Retinal pigment epithelial cell (primary cell): ENCODE results near the gene MLPH.
A peak's percentile ranks its signal among the peaks of the same experiment; 100 is the strongest.

Source experiments
- DNase-seq: peaks from one replicate; pipeline ENCODE4 v3.0.0-alpha.2; 2010; ENCODE audit warnings: low read depth
- H3K4me3 ChIP-seq: 2 replicates; pipeline ENCODE4 v1.5.1; 2011; ENCODE audit warnings: mild to moderate bottlenecking, low read length, control low read depth, moderate library complexity
- TF ChIP-seq, protein P1 (sequence below): conservative IDR thresholded peaks from 2 replicates; pipeline ENCODE4 v1.5.1; 2011; ENCODE audit warnings: low read depth, low read length, control low read depth, inconsistent platforms

The MLPH gene

DNA sequence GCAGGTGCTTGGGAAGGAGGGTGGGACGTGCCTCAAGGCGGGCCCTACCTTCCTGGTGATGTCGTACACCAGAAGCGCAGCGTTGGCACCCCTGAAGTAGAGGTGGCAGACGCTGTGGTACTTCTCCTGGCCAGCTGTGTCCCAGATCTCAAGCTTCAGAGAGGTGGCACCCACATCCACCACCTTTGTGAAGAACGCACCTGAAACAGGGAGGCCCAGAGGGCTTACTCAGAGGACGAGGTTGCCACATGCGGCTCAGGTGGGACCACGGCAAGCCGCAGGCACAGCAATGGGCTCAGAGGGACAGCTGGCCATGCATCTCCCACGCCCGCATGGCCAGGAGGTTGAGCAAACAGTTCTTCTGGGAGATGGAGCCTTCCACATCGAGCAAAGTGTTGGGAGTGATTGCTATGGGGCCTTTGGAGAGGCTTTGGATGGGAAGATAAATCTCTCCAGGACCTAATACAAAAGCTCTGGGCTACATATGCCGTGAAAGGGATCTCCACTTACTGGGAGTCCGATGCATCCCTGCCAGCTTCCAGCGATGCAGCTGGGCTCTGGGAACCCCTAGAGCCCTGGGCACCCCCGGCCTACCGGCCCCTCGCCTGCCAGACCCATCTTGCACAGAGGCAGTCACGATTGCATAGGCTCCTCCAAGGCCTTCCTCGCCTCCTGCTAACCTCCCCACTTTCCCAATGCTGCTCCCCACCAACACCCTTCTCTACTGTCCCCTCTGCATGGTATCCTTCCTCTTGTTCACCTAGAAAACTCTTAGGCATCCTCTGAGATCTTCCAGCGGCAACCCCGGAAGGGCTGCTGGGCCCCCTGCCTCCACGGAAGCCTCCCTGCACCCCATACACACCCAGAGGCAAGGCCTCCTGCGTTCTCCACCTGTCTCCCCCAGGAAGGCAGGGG is 91.2 kb downstream of the MLPH start:
- TF ChIP-seq, protein P1, sequence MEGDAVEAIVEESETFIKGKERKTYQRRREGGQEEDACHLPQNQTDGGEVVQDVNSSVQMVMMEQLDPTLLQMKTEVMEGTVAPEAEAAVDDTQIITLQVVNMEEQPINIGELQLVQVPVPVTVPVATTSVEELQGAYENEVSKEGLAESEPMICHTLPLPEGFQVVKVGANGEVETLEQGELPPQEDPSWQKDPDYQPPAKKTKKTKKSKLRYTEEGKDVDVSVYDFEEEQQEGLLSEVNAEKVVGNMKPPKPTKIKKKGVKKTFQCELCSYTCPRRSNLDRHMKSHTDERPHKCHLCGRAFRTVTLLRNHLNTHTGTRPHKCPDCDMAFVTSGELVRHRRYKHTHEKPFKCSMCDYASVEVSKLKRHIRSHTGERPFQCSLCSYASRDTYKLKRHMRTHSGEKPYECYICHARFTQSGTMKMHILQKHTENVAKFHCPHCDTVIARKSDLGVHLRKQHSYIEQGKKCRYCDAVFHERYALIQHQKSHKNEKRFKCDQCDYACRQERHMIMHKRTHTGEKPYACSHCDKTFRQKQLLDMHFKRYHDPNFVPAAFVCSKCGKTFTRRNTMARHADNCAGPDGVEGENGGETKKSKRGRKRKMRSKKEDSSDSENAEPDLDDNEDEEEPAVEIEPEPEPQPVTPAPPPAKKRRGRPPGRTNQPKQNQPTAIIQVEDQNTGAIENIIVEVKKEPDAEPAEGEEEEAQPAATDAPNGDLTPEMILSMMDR, result no peak
- DNase-seq, result no peak
- H3K4me3 ChIP-seq, result no peak overlapping the region

GRCh38 chr2:237581326-237581725 is 94.3 kb downstream of the MLPH start:
- no peak for DNase-seq
- no peak overlapping the region for H3K4me3 ChIP-seq
- TF ChIP-seq, protein P1, result no peak

GRCh38 chr2:237581751-237582746 is 95.0 kb downstream of the MLPH start:
- H3K4me3 ChIP-seq, result peak overlapping the region; percentile 9
- no peak for DNase-seq

GRCh38 chr2:237583385-237584295 is 96.6 kb downstream of the MLPH start:
- TF ChIP-seq, protein P1, result no peak
- H3K4me3 ChIP-seq, result no peak overlapping the region
- no peak for DNase-seq

More at GRCh38 chr2:237581751-237582746, 95.0 kb downstream of the MLPH start:
- TF ChIP-seq, protein P1, result peak; percentile 51

DNA sequence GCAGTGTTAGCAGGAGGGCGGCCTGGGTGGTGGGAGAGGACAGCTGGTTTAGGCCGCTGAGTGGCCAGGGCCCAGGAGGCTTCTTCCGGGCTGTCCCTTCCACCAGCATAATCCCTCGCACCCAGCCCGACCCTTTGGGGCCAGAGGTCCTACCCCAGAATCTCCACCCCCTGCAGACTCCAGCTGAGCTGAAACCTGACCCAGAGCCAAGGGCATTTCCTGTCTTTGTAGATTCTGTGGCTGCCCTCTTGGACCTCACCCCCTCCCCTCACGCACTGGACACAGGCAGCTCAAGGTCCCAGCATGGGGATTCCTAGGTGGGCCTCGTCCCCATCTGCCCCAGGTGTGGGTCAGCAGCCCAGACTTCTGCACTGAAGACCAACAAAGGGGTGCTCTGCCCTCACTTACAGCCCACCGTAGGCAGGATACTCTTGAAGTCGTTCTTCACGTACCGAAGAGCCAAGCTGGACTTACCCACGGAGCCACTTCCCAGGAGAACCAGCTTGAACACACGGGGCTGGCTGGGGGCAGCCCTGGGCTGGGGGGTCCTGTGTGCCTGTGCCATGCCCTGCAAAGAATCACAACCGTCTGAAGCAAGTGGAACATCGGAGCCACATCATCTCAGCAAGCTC is 98.7 kb downstream of the MLPH start:
- TF ChIP-seq, protein P1, result no peak
- H3K4me3 ChIP-seq, result no peak overlapping the region
- DNase-seq, result no peak
